Measurements from ENCODE around the gene RHOT2. TPM values are rescaled to one million over a fixed set of nuclear protein-coding genes. Genes with fewer than 3 reads are reported as not detected.

RHOT2 gene
- total RNA-seq, 2 experiments from 2014 or later, result 202 to 209 TPM

GRCh38 chr16:644556-644955, 23.4 kb upstream of the RHOT2 start:
- no peaks in the 10 kb centered on the region for H3K9me3 Mint-ChIP-seq
- Histone ChIP-seq H3K4me3 (ENCODE audit: low read length) (no peak overlapping the region), H3K9me3 (ENCODE audit: control insufficient read depth in 1 of 2, insufficient read depth in 1 of 2, low read length in 2 of 2) (no peaks in the 10 kb centered on the region), H3K4me1 (ENCODE audit: insufficient read depth, low read length) (peaks cover 41% of the 10 kb centered on the region), H3K36me3 (ENCODE audit: insufficient read depth, low read length) (no peaks in the 10 kb centered on the region), H3K27me3 (ENCODE audit: control insufficient read depth in 1 of 2, insufficient read depth in 2 of 2, low read length in 2 of 2) (no peaks in the 10 kb centered on the region), H3K27ac (ENCODE audit: low read depth in 1 of 2, low read length in 2 of 2) (no peak overlapping the region)
- peak overlapping the region; percentile 30 for H3K27ac Mint-ChIP-seq
- peak overlapping the region; percentile 81 for H3K4me3 Mint-ChIP-seq
- no peak for DNase-seq
- POLR2A ChIA-PET, result no interaction called here
- TF ChIP-seq CTCF (IDR thresholded peaks at IDR 0.05), result no peak
- CTCF ChIA-PET, result no interaction called here
- H3K27me3 Mint-ChIP-seq, result no peaks in the 10 kb centered on the region
- no peaks in the 10 kb centered on the region for H3K4me1 Mint-ChIP-seq (ENCODE audit: low read depth)
- H3K36me3 Mint-ChIP-seq (ENCODE audit: low read depth), result no peaks in the 10 kb centered on the region
- intact Hi-C loops (cut with DNase I, micrococcal nuclease), result no loop called here
- no peak for ATAC-seq (ENCODE audit: poor library complexity)

DNA sequence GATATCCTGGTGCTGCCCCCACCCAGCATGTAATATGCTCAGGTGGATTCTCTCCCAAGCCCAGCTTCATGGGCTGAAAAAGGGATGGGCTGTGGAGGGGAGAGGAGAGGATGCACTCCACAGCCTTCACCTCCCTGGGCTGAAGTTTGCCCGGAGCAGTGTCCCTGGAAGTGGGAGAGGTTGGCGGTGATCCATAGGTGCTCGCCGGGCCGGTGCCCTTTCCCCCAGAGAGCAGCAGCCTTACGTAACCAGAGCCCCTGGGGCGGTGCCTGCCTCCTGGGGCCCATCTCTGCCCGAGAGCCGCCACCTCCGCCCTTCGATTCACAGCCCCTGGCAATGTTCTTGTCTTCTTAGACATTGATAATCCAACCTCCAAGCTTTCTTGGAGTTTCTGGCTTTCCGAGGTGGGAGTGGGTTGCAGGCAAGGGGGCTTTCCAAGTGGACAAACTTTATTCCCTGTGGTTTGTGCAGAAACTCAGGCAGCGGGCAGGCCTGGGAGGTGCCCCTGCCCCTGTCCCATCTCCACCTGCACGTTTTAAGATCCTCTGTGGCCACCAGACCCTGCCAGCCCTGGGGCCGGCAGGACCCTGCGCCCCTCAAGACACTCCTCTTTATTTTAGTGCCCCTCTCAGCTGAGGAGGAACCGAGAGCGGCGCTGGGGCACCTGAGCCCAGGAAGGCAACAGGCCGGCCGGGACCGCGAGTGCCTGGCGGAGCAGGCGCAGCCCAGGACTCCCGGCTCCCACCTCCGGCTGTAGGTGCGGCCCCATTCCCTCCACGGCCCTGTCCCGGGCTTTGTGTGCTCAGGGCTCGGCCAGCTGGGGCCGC, 21.9 kb upstream of the RHOT2 start:
- Histone ChIP-seq H3K27me3 (ENCODE audit: control insufficient read depth in 1 of 2, insufficient read depth in 2 of 2, low read length in 2 of 2) (no peaks in the 10 kb centered on the region), H3K4me3 (ENCODE audit: low read length) (no peak overlapping the region), H3K9me3 (ENCODE audit: control insufficient read depth in 1 of 2, insufficient read depth in 1 of 2, low read length in 2 of 2) (no peaks in the 10 kb centered on the region), H3K27ac (ENCODE audit: low read depth in 1 of 2, low read length in 2 of 2) (no peak overlapping the region), H3K4me1 (ENCODE audit: insufficient read depth, low read length) (peaks cover 44% of the 10 kb centered on the region), H3K36me3 (ENCODE audit: insufficient read depth, low read length) (no peaks in the 10 kb centered on the region)
- no peaks in the 10 kb centered on the region for H3K27me3 Mint-ChIP-seq
- H3K36me3 Mint-ChIP-seq (ENCODE audit: low read depth), result no peaks in the 10 kb centered on the region
- H3K9me3 Mint-ChIP-seq, result no peaks in the 10 kb centered on the region
- no peak overlapping the region for H3K4me3 Mint-ChIP-seq
- POLR2A ChIA-PET, result no interaction called here
- no peaks in the 10 kb centered on the region for H3K4me1 Mint-ChIP-seq (ENCODE audit: low read depth)
- ATAC-seq (ENCODE audit: poor library complexity) (no peak), DNase-seq (no peak)
- intact Hi-C loops (cut with DNase I, micrococcal nuclease), result no loop called here
- CTCF ChIA-PET, result no interaction called here
- no peak overlapping the region for H3K27ac Mint-ChIP-seq
- no peak for TF ChIP-seq CTCF (IDR thresholded peaks at IDR 0.05)

DNA sequence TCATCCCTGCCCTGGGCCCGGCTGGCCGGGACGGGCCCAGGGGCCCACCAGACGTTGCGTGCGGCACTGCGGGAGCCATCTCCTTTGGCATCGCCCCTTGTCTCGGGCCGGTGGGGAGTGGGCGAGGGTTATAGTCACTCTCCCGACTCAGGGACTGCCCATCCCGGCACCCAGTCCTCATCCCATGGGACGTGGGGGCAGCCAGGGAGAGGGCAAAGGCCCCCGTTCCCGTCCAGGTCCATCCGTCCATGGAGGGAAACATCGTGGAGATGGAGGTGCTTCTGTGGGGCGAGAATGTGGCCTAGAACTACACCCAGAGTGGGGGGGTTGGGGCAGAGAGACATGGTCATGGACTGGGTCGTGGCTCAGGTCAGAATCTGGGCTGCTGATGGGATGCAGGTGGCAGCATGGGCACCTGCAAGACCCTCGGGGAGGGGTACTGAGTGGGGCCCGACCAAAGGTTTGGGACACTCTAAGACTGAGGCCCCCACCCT, 21.2 kb upstream of the RHOT2 start:
- DNase-seq (no peak), ATAC-seq (ENCODE audit: poor library complexity) (no peak)
- Histone ChIP-seq H3K4me1 (ENCODE audit: insufficient read depth, low read length) (peaks cover 39% of the 10 kb centered on the region), H3K36me3 (ENCODE audit: insufficient read depth, low read length) (no peaks in the 10 kb centered on the region), H3K27me3 (ENCODE audit: control insufficient read depth in 1 of 2, insufficient read depth in 2 of 2, low read length in 2 of 2) (no peaks in the 10 kb centered on the region), H3K9me3 (ENCODE audit: control insufficient read depth in 1 of 2, insufficient read depth in 1 of 2, low read length in 2 of 2) (no peaks in the 10 kb centered on the region), H3K4me3 (ENCODE audit: low read length) (no peak overlapping the region), H3K27ac (ENCODE audit: low read depth in 1 of 2, low read length in 2 of 2) (no peak overlapping the region)
- TF ChIP-seq CTCF (IDR thresholded peaks at IDR 0.05), result no peak
- ChIA-PET CTCF (no interaction called here), POLR2A (interaction anchor here (1.7 to 2.0 kb wide), 2 partner anchors 21 to 49 kb away, joined by 6 to 8 read pairs; partner anchors contain the start of gene RHOT2)
- peak overlapping the region; percentile 42 for H3K4me3 Mint-ChIP-seq
- H3K4me1 Mint-ChIP-seq (ENCODE audit: low read depth), result no peaks in the 10 kb centered on the region
- H3K9me3 Mint-ChIP-seq, result no peaks in the 10 kb centered on the region
- no peaks in the 10 kb centered on the region for H3K27me3 Mint-ChIP-seq
- intact Hi-C loops (cut with DNase I, micrococcal nuclease), result no loop called here
- H3K27ac Mint-ChIP-seq, result no peak overlapping the region
- no peaks in the 10 kb centered on the region for H3K36me3 Mint-ChIP-seq (ENCODE audit: low read depth)
